T-helper 1 cell treated with Interleukin-12 subunit alpha and Interleukin-12 subunit beta and Interleukin-4 antibody, amounts not matched to agents 30 ng/mL and 1 ng/mL, for 36 hours (primary cell): ENCODE results near the gene GRIA1. TPM values are rescaled to one million over a fixed set of nuclear protein-coding genes. Genes with fewer than 3 reads are reported as not detected.

Source experiments
- intact Hi-C: fragments of 100-400 bp; cut with micrococcal nuclease; formaldehyde crosslinking; loops from one replicate; pipeline ENCODE4 v1.15.1; 2024
- total RNA-seq: library from RNA; stranded (reverse); gene quantifications from 2 replicates; pipeline ENCODE4 v1.2.3, GENCODE V29; 2022

The GRIA1 gene
- total RNA-seq, 1 donor from 2014 or later, result not detected

DNA sequence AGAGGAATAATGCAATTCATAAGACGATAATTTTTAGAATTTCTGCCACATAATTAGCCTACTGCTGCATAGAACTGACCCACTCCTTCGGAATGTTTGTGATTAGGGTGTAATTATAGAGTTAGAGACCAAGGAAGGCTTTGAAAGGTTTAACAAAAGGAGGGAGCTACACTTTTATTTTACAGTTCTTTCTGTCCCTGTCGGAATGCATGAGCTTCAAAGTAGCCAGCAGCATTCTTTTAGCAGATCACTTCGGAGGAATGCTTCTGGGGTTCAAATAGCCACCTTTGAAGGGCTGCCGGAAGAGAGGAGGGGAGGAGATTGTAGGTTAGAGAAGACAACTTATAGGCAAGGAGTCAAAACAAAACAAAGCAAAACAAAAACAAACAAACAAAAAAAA, 168.1 kb downstream of the GRIA1 start:
- intact Hi-C loops, result no loop called here

DNA sequence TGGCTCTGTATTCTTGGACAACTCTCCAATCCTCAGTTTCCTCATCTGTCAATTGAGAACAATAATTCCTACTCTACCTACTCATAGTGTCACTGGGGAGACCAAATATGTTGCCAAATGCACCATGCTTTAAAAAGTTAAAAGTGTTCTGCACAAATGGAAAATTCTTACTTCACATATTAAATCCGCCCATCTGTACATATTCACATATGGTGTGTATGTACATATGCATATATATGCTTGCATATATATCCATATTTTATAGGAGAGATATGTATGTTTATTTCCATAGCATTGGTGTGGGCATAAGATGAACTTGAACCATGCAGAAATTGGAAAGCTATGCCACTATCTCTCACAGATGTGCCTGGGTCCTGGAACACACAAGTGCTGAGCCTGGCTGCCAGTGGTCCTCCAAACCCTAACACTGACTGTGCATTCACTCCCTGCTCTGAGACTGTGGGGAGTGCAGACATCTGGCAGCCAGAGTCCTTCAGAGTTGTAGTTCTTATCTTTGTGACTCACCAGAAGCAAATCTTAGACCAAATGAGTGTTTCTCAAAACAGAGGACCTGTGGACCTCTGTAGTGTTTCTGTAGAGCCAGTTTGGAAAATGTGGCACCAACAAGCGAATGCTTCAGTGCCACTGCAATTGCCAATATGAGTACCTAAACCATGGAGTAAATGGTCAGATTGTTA, 168.7 kb downstream of the GRIA1 start:
- intact Hi-C loops, result no loop called here

- intact Hi-C loops, result no loop called here
These were observed 170.4 kb downstream of the GRIA1 start for GRCh38 chr5:153660919-153661318.

- intact Hi-C loops, result no loop called here
These were observed 171.4 kb downstream of the GRIA1 start for GRCh38 chr5:153661897-153662296.

GRCh38 chr5:153670101-153670500, 179.6 kb downstream of the GRIA1 start:
- intact Hi-C loops, result no loop called here

GRCh38 chr5:153671653-153672346, 181.3 kb downstream of the GRIA1 start:
- intact Hi-C loops, result no loop called here

GRCh38 chr5:153672347-153673090, 182.0 kb downstream of the GRIA1 start:
- intact Hi-C loops, result no loop called here

DNA sequence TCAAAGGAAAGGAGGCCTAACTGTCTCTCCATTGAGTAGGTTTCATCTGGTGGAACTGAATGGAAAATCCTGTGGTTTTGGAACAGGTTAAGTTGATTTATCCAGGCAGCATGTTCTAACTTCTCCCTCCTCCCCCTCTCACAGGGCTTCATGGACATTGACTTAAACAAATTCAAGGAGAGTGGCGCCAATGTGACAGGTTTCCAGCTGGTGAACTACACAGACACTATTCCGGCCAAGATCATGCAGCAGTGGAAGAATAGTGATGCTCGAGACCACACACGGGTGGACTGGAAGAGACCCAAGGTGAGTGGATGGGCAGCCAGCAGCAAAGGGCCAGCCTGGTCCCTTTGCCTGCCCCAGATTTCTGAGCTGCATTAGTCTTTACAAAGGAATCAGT, 183.9 kb downstream of the GRIA1 start:
- intact Hi-C loops, result no loop called here

- intact Hi-C loops, result no loop called here
These were observed 185.9 kb downstream of the GRIA1 start for GRCh38 chr5:153676406-153676805.

DNA sequence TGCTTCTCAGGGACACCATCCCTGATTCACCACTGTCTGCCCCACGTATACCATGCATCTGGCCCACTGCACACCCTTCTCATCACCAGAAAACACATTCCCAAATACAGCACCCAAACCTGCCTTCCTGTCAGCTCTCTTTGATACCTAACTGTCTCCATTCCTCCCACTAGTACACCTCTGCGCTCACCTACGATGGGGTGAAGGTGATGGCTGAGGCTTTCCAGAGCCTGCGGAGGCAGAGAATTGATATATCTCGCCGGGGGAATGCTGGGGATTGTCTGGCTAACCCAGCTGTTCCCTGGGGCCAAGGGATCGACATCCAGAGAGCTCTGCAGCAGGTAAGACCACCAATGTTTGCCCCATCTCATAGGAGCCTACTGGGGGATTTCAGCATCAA, 186.4 kb downstream of the GRIA1 start:
- intact Hi-C loops, result no loop called here

DNA sequence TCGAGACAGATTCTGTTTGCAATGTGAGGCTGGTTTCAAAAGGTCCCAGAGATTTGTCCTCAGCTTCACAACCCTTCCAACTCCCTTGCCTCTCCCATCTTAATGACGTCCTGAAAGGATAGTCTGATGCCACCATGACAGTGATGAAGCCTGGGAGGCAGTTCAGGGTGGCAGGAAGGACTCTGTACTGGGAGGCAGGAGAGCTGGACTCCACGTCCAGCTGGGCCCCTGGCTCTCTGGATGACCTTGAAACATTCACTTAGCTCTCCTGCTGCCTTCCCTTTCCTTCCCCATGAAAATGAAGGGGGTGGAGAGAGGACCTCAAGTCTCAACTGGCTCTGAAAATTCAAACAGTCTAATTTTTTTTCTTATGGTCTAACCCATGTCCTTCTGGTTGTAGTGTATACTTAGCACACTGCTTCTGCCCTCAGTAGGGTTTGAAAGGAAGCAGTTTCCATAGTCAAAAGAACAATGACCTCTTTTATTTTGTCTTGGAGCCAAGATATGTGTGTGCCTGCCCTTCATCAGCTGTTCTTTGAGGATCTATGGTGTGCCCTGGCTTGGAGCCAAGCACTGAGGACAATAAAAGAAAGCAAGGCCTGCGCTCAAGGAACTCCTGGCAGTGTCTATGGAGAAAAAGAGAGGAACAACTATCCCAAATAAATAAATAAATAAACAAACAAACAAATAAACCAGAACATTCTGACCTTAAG, 188.3 kb downstream of the GRIA1 start:
- intact Hi-C loops, result no loop called here

GRCh38 chr5:153690236-153690635, 199.8 kb downstream of the GRIA1 start:
- intact Hi-C loops, result no loop called here

GRCh38 chr5:153696256-153696655, 205.8 kb downstream of the GRIA1 start:
- intact Hi-C loops, result no loop called here

- intact Hi-C loops, result no loop called here
These were observed 208.6 kb downstream of the GRIA1 start for GRCh38 chr5:153699035-153699434.

GRCh38 chr5:153700940-153701339, 210.5 kb downstream of the GRIA1 start:
- intact Hi-C loops, result no loop called here

- intact Hi-C loops, result no loop called here
These were observed 211.8 kb downstream of the GRIA1 start for GRCh38 chr5:153702265-153702664.

GRCh38 chr5:153704110-153704509, 213.6 kb downstream of the GRIA1 start:
- intact Hi-C loops, result no loop called here

- intact Hi-C loops, result no loop called here
These were observed 217.2 kb downstream of the GRIA1 start for GRCh38 chr5:153707626-153708025.

- intact Hi-C loops, result no loop called here
These were observed 221.3 kb downstream of the GRIA1 start for GRCh38 chr5:153711755-153712154.

DNA sequence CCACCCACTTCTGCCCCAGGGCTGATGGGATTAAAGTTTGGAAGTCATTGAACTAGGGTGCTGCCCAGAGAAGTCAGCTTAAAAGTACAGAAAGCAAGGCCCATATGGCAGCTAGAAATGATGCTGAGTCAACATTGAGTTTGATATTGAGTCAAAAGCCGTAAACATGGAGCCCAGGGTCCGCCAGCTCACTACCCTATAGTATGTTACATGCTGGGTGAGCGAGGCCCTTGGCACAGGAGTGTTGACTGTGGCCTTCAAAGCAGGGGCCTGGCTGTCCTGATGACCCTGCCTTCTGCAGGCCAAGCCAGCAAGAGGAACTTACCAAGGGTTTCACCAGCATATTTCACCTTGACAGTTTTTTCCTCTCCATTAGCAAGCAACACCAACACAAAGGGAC, 222.5 kb downstream of the GRIA1 start:
- intact Hi-C loops, result no loop called here

- intact Hi-C loops, result no loop called here
These were observed 223.5 kb downstream of the GRIA1 start for GRCh38 chr5:153713943-153714342.

GRCh38 chr5:153714798-153715197, 224.3 kb downstream of the GRIA1 start:
- intact Hi-C loops, result no loop called here
